Measurements from ENCODE around the gene ZNF549.

- no peak for TF ChIP-seq POLR2A (IDR thresholded peaks at IDR 0.05)
- no peak for TF ChIP-seq CTCF (IDR thresholded peaks at IDR 0.05)
These were observed 31.9 kb downstream of the ZNF549 start for GRCh38 chr19:57559008-57559403.
